ENCODE measurements around the gene IL16.

IL16 gene

GRCh38 chr15:81268881-81269601 lies 72.4 kb downstream of the IL16 start:
- in situ Hi-C loops (cut with HindIII; ENCODE audit: low pct_unique_long_range_greater_than_20kb, low sequenced_read_pairs) = no loop called here
- TF ChIP-seq JUND (IDR thresholded peaks at IDR 0.05; ENCODE audit: low read depth) = no peak

GRCh38 chr15:81270188-81270587 lies 73.5 kb downstream of the IL16 start:
- in situ Hi-C loops (cut with HindIII; ENCODE audit: low pct_unique_long_range_greater_than_20kb, low sequenced_read_pairs) = no loop called here
- DNase-seq (ENCODE audit: low read depth in 1 of 2, low spot score in 1 of 2) = no peak
- TF ChIP-seq JUND (IDR thresholded peaks at IDR 0.05; ENCODE audit: low read depth) = no peak

More at GRCh38 chr15:81268881-81269601, 72.4 kb downstream of the IL16 start:
- DNase-seq (ENCODE audit: low read depth in 1 of 2, low spot score in 1 of 2) = no peak

DNA sequence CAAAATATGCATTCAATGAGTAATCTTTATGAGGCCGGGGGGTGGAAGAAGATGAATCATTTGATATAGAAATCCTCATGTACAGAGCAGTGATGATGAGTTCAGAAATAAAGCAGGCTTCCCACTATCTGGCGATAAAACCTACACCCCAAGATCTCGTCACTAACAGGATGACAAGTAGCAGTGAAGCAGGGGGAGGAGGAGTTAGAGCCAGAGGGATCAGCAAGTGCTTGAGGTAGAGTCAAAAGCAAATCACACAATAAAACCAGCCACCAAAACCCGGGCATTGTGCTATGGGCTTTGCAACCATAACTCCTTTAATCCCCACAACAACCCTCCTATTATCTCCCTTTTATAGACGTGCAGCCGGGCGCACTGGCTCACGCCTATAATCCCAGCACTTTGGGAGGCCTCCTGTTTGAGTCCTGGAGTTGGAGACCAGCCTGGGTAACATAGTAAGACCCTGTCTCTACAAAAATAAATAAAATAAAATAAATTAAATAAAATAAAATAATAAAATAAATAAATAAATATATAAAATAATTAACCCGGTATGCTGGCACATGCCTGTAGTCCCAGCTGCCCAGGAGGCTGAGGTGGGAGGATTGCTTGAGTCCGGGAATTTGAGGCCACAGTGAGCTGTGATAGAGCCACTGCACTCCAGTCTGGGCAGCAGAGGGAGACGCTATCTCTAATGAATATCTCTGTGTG lies 74.3 kb downstream of the IL16 start:
- DNase-seq (ENCODE audit: low read depth in 1 of 2, low spot score in 1 of 2) = no peak
- TF ChIP-seq JUND (IDR thresholded peaks at IDR 0.05; ENCODE audit: low read depth) = no peak
- in situ Hi-C loops (cut with HindIII; ENCODE audit: low pct_unique_long_range_greater_than_20kb, low sequenced_read_pairs) = no loop called here

- in situ Hi-C loops (cut with HindIII; ENCODE audit: low pct_unique_long_range_greater_than_20kb, low sequenced_read_pairs) = no loop called here
- no peak for TF ChIP-seq JUND (IDR thresholded peaks at IDR 0.05; ENCODE audit: low read depth)
These were observed 75.3 kb downstream of the IL16 start for GRCh38 chr15:81271761-81272644.

DNA sequence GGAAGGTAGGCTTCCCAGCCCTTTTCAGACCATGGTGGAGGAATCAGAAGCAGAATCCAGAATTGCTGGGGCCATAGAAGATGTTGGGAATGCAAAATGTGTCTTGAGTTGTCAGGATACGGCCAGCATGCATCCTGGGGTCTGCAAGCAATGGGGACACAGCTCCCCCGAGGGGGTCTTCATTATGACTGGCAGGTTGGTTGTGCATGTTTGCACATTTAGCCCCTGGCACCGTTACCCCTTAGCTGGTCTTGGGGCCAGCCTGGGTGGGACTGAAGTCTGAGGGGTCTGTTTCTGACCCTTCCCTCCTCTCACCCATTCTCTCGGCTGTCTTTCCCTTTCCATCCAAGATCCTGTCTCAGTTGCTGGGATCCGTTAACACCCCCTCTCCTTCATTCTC lies 76.5 kb downstream of the IL16 start:
- no peak for TF ChIP-seq JUND (IDR thresholded peaks at IDR 0.05; ENCODE audit: low read depth)
- no peak for DNase-seq (ENCODE audit: low read depth in 1 of 2, low spot score in 1 of 2)
- in situ Hi-C loops (cut with HindIII; ENCODE audit: low pct_unique_long_range_greater_than_20kb, low sequenced_read_pairs) = no loop called here

More at GRCh38 chr15:81271761-81272644, 75.3 kb downstream of the IL16 start:
- no peak for DNase-seq (ENCODE audit: low read depth in 1 of 2, low spot score in 1 of 2)

GRCh38 chr15:81273855-81274254 lies 77.2 kb downstream of the IL16 start:
- no peak for DNase-seq (ENCODE audit: low read depth in 1 of 2, low spot score in 1 of 2)
- TF ChIP-seq JUND (IDR thresholded peaks at IDR 0.05; ENCODE audit: low read depth) = no peak
- in situ Hi-C loops (cut with HindIII; ENCODE audit: low pct_unique_long_range_greater_than_20kb, low sequenced_read_pairs) = no loop called here

GRCh38 chr15:81274255-81274654 lies 77.6 kb downstream of the IL16 start:
- no peak for TF ChIP-seq JUND (IDR thresholded peaks at IDR 0.05; ENCODE audit: low read depth)
- no peak for DNase-seq (ENCODE audit: low read depth in 1 of 2, low spot score in 1 of 2)
- in situ Hi-C loops (cut with HindIII; ENCODE audit: low pct_unique_long_range_greater_than_20kb, low sequenced_read_pairs) = no loop called here

GRCh38 chr15:81274931-81275707 lies 78.4 kb downstream of the IL16 start:
- no peak for TF ChIP-seq JUND (IDR thresholded peaks at IDR 0.05; ENCODE audit: low read depth)
- in situ Hi-C loops (cut with HindIII; ENCODE audit: low pct_unique_long_range_greater_than_20kb, low sequenced_read_pairs) = no loop called here
- peak; percentile 54 to 92 for DNase-seq (ENCODE audit: low read depth in 1 of 2, low spot score in 1 of 2)

DNA sequence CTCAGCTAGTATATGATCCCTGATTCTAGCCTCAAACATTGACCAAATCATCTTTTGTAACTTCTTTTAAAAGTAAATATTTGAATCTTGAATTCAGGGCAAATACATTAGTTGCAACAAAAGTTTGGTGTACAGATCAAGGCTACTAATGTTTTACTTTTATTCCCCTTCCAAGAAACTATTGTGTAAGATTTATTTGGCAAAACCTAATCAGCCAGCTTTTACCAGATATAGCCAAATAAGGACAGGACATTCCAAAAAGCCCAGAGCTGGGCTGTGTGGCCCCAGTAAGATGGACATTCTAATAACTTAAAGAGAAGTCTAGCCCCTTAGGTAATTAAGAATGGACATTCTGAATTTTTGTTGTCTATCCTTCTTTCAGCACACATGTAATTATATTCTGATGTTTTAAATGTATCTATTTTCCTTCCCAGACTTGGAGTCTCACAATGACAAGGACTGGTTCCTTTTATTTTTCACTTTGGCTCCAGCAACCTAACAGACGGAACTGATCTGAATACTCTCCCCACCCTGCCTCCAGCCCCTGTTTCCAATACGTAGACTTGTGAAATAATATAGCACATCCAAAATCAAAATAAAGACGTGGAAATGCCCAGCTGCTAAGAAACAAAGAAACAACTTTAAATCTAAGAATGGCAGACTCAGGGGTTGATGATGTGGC lies 79.2 kb downstream of the IL16 start:
- no peak for TF ChIP-seq JUND (IDR thresholded peaks at IDR 0.05; ENCODE audit: low read depth)
- in situ Hi-C loops (cut with HindIII; ENCODE audit: low pct_unique_long_range_greater_than_20kb, low sequenced_read_pairs) = no loop called here
- no peak for DNase-seq (ENCODE audit: low read depth in 1 of 2, low spot score in 1 of 2)

DNA sequence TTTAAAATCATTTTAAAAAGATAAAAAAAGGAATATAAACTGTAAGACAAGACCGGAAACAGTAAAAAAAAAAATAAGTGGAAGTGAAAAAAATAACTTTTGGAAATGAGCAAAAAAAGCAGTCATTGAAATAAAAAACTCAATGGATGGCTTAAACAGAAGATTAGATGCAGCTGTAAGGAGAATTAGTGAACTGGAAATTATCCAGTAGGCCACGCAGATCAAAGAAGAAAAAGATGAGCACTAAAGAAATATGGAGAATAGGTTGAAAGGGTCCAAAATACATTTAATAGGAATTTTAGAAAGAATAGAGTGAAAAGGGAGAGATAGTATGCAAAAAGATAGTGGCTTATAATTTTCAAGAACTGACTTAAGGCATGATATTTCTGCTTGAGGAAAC lies 80.3 kb downstream of the IL16 start:
- TF ChIP-seq JUND (IDR thresholded peaks at IDR 0.05; ENCODE audit: low read depth) = no peak
- no peak for DNase-seq (ENCODE audit: low read depth in 1 of 2, low spot score in 1 of 2)
- in situ Hi-C loops (cut with HindIII; ENCODE audit: low pct_unique_long_range_greater_than_20kb, low sequenced_read_pairs) = no loop called here

DNA sequence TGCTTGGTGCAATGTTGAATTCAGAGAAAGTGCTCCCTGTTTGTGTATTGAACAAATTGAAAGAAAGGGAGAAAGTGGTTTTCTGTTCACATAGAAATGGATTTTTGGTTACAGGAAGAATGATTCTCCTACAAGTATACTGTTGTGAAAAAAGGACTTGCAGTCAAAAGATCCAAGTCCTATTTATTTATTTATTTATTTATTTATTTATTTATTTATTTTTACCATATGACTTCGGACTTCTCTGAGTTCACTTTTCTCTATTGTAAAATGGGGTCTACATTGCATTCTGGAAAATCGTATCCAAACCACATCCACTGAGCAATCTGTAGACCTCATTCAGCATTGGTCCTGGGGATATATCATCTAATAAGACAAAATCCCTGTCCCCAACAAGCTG lies 81.2 kb downstream of the IL16 start:
- TF ChIP-seq JUND (IDR thresholded peaks at IDR 0.05; ENCODE audit: low read depth) = no peak
- no peak for DNase-seq (ENCODE audit: low read depth in 1 of 2, low spot score in 1 of 2)
- in situ Hi-C loops (cut with HindIII; ENCODE audit: low pct_unique_long_range_greater_than_20kb, low sequenced_read_pairs) = no loop called here

Data from T47D (cell line).